HK-2 (cell line): Measurements from ENCODE around the gene ART3.
"Not testable (repeated sequence)": the region's sequence is repeated elsewhere in the genome, so short reads cannot be mapped to it uniquely, and the experiment has no call there.

Experiments
- DNase-seq: peaks from one replicate; pipeline ENCODE4 v3.0.0-alpha.2; 2018; ENCODE audit not compliant: unreplicated experiment

Gene ART3, protein sequence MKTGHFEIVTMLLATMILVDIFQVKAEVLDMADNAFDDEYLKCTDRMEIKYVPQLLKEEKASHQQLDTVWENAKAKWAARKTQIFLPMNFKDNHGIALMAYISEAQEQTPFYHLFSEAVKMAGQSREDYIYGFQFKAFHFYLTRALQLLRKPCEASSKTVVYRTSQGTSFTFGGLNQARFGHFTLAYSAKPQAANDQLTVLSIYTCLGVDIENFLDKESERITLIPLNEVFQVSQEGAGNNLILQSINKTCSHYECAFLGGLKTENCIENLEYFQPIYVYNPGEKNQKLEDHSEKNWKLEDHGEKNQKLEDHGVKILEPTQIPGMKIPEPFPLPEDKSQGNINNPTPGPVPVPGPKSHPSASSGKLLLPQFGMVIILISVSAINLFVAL

DNA sequence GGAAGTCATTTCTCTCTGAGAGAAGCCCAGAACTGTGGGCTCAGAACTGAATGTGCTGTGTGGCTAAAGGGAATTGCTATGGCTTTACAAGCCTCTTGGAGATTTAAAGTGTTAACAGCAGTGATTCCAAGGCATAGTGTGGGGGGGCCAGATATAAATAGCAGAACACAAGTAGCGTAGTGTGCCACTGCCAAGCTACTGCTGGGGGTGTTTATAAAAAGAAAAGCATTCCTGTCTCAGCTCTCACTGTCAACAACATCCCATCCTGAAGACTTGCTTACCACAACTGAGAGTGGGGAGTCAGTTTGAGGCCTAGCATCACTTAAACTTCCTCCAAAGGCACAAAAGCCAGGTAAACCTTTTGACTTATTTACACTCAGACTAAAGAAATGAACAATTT is at the start of gene ART3:
TSS of gene ART3 (plus strand) at position 242 of the 400 bp plus-strand sequence. CDS start 1,181 bp downstream, outside the sequence.
- DNase-seq, result no peak

- no peak for DNase-seq
These were observed 46.2 kb upstream of the ART3 start for GRCh38 chr4:76028350-76028765.

DNA sequence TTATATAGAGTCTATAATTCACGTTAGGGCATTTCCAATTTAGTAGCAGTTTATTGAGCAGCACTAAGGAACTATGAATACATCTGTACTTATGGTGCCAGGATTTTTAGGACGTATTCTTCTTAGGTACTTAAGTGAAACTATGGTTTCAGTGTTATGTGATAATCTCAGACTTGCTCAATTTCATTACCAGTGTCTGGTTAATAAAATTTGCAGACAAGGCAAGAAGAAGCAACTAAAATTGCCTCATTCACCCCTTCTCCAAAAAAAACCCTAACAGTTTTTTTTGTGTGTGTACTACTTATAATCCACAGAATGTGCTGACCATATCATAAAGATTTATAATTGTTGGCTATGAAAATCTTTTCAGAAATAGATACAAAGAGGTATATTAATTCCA is 45.2 kb upstream of the ART3 start:
- DNase-seq, result no peak

DNA sequence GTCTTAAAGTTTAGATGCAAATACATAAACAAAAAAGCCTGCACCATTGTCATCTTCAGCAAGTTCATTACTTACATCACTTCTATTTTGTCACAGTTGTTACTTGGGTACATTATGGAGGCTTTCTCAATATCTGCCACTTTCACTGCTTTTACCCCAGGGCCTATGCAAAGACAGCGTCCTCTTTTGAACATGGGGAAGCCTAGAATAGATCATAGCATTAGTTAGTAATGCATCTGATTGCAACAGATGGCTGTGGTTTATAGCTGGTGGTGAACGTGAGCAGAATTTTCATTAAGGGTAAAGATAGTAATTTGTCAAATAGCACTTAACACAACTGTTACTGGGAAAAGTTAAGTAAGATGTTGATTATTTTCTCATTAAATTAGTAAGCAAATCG is 39.4 kb upstream of the ART3 start:
- DNase-seq, result no peak

- no peak for DNase-seq
These were observed 38.6 kb upstream of the ART3 start, which contains the start of gene CXCL11 for GRCh38 chr4:76035799-76036380. Gene CXCL11, minus strand, starts transcription at chr4:76036070. Its CDS starts 83 bp downstream, at chr4:76035987.

DNA sequence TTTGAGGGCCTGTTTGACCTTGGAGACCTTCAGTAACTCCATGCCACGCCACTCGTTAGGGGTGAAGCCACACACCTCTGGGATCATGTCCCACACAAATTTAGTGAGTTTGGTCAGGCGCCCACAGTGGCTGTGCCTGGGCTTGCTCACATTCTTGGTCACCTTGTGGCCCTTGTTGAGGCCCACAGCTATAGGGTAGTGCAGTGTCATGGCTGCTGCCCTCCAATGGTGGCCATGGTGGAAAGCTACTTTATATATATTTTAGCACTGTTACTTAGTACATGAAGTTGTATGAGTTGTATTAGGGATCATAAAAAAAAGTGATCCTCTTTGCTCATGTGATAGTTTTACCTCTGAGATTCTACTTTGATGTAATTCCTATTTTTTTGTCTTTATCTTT is 37.7 kb upstream of the ART3 start:
- DNase-seq, result no peak

DNA sequence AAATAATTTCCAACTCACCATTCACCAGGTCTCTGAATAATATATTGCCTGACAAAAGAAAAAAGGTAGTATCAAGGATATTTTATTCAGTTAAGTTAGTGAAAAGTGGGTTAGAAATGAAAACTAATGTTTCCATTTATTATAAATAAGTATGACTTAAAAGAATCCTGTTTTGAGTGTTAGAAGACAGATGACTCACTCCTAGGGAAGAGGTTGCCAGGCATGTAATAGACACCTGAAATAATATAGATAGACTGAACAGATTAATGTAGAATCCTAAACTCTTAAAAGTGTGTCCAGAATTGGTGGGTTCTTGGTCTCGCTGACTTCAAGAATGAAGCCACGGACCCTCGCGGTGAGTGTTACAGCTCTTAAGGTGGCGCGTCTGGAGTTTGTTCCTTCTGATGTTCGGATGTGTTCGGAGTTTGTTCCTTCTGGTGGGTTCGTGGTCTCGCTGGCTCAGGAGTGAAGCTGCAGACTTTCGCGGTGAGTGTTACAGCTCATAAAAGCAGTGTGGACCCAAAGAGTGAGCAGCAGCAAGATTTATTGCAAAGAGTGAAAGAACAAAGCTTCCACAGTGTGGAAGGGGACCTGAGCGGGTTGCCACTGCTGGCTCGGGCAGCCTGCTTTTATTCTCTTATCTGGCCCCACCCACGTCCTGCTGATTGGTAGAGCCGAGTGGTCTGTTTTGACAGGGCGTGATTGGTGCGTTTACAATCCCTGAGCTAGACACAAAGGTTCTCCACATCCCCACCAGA is 32.1 kb upstream of the ART3 start:
- DNase-seq, result not testable (repeated sequence)

- not testable (repeated sequence) for DNase-seq
These were observed 31.2 kb upstream of the ART3 start for GRCh38 chr4:76043306-76043705.

DNA sequence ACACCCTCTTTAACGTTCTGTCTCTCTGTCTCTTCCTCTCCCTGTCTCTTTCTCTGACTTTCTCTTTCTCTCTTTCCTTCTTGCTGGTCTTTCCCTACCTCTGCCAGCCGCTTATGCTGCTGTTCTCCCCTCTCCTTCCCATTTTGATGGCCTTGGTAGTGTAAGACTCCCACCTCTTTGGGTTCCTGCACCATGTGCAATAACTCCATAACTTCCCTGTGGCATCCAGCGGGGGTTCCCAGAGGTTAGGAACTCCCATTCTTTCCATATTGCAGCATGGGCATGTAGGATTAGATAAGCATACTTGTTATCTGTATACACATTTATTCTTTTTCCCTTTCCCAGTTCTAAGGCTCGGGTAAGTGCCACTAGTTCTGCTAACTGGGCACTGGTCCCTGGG is 29.8 kb upstream of the ART3 start:
- not testable (repeated sequence) for DNase-seq

- not testable (repeated sequence) for DNase-seq
These were observed 24.6 kb upstream of the ART3 start for GRCh38 chr4:76049860-76050416.

- DNase-seq, result not testable (repeated sequence)
These were observed 23.9 kb upstream of the ART3 start for GRCh38 chr4:76050560-76051050.

GRCh38 chr4:76053730-76054129 is 20.8 kb upstream of the ART3 start:
- no peak for DNase-seq

DNA sequence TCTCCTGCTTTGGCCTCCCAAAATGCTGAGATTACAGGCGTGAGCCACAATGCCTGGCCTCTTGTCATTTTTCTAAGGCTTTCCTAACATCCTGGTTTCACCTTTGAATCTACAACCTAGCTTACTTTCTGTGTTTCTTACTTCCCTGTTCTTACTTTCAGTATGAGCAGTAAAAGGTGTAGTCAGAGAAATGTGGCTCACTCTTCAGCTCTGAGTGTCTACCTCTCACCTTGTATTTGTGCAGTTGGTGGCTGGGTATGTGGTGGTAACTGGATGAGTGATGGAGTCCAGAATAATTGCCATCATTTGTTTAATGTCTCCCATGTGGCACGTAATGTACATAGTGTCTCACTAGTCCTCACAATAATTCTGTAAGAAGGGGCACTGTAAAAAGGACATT is 19.5 kb upstream of the ART3 start:
- no peak for DNase-seq

DNA sequence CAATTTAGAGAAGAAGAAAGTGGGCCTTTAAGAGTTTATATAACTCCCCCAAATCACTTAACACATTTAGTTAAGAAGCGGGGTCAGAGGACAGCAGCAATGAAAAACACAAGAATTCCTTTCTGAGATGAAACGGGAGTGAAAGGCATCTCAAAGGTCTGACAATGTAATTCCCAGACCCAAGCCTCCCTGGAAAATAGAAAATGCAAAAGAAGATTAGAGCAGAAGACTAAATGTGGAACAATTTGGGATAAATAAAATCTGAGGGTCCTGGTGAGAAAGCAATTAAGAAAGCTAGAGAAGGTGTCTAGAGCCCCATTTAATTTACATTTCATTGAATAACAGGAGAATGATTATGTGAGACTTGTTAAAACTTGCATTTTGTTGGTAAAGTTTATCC is 19.1 kb upstream of the ART3 start:
- DNase-seq, result no peak

GRCh38 chr4:76058302-76058701 is 16.2 kb upstream of the ART3 start:
- DNase-seq, result no peak

GRCh38 chr4:76058888-76059426 is 15.6 kb upstream of the ART3 start:
- DNase-seq, result no peak

- no peak for DNase-seq
These were observed 14.8 kb upstream of the ART3 start for GRCh38 chr4:76059750-76060149.

DNA sequence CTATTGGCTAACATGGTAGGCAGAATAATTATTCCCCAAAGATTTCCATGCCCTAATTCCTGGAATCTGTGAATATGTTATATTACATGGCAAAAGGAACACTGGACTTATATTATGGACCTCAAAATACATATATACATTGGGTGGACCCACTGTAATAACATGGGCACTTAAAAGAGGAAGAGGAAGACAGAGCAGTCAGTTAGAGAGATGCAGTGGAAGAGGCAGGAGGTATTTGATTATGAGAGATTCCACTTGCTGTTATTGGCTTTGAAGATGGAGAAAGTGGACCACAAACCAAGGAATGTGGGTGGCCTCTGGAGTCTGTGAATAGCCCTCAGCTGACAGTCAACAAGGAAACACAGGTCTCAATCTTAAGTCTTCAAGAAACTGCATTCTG is 14.0 kb upstream of the ART3 start:
- DNase-seq, result no peak

- no peak for DNase-seq
These were observed 13.1 kb upstream of the ART3 start for GRCh38 chr4:76061421-76061820.

GRCh38 chr4:76061982-76062381 is 12.5 kb upstream of the ART3 start:
- no peak for DNase-seq

DNA sequence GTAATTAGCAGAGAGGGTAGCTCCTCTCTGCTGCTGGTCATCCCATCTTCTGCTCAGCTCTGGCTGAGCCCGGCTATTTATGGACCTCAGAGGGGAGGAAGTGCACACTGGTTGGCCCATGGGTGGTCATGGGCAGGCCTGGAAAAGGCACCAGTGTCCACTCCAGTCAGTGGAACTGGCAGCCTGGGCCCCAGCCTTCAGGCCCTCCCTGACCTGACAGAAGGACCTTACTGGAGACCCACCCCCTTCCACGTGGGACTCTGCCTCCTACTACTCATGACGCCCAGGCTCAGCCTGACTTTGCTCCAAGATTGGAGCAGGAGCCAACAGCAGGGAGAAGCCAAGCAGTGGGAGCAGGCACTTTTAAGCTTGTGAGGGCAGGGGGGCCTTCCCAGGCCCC is 8.0 kb upstream of the ART3 start:
- no peak for DNase-seq
